Activated CD8-positive, alpha-beta T cell treated with anti-CD3 and anti-CD28 coated beads for 36 hours (primary cell): ENCODE measurements around the gene SLC24A3. TPM values are rescaled to one million over a fixed set of nuclear protein-coding genes. Genes with fewer than 3 reads are reported as not detected.

Experiments
- ATAC-seq: fragments of 200-7000 bp; cut with Tn5 transposase; one replicate; pipeline ENCODE4 v1.10.0; 2021; ENCODE audit warnings: mild to moderate bottlenecking, moderate library complexity
- CTCF ChIA-PET: fragments of 350-600 bp; sonication (Branson Sonifier 250); formaldehyde crosslinking; loops from one replicate; lab custom pipeline; 2021; ENCODE audit warnings: antibody characterized with exemption; lab: Charles Lee
- POLR2A ChIA-PET: fragments of 350-600 bp; sonication (Branson Sonifier 250); formaldehyde crosslinking; loops from one replicate; lab custom pipeline; 2021; ENCODE audit warnings: antibody characterized with exemption; lab: Charles Lee
- DNase-seq: peaks from one replicate; pipeline ENCODE4 v3.0.0-alpha.2; 2020
- H3K27ac Mint-ChIP-seq: one replicate; pipeline ENCODE4 v1.8.0; 2021; ENCODE audit warnings: mild to moderate bottlenecking, mixed read lengths
- H3K27me3 Mint-ChIP-seq: one replicate; pipeline ENCODE4 v1.8.0; 2021; ENCODE audit warnings: mixed read lengths
- H3K36me3 Mint-ChIP-seq: one replicate; pipeline ENCODE4 v1.8.0; 2021; ENCODE audit warnings: low read depth, mixed read lengths
- H3K4me1 Mint-ChIP-seq: one replicate; pipeline ENCODE4 v1.8.0; 2021; ENCODE audit warnings: low read depth, mixed read lengths
- H3K4me3 Mint-ChIP-seq: one replicate; pipeline ENCODE4 v1.8.0; 2021; ENCODE audit warnings: mild to moderate bottlenecking, moderate library complexity, mixed read lengths
- H3K9me3 Mint-ChIP-seq: one replicate; pipeline ENCODE4 v1.8.0; 2021; ENCODE audit warnings: mixed read lengths
- CTCF ChIP-seq: fragments of 200-600 bp; IDR thresholded peaks from one replicate; pipeline ENCODE4 v1.8.0; 2022; ENCODE audit warnings: antibody characterized with exemption, mild to moderate bottlenecking
- intact Hi-C: fragments of 100-400 bp; cut with micrococcal nuclease; formaldehyde crosslinking; loops from one replicate; pipeline ENCODE4 v1.10.0; 2022
- total RNA-seq, 2 experiments: library from RNA; stranded (reverse); gene quantifications; one replicate each; pipeline ENCODE4 v1.2.3, GENCODE V29; 2021

The SLC24A3 gene
- total RNA-seq, 2 experiments from 2014 or later, result not detected

GRCh38 chr20:19304886-19305415 lies 92.5 kb downstream of the SLC24A3 start:
- no peaks in the 10 kb centered on the region for H3K9me3 Mint-ChIP-seq
- intact Hi-C loops, result no loop called here
- no peaks in the 10 kb centered on the region for H3K36me3 Mint-ChIP-seq
- POLR2A ChIA-PET, result no interaction called here
- H3K4me1 Mint-ChIP-seq, result no peaks in the 10 kb centered on the region
- no peaks in the 10 kb centered on the region for H3K27me3 Mint-ChIP-seq
- H3K27ac Mint-ChIP-seq, result no peak overlapping the region
- DNase-seq (no peak), ATAC-seq (no peak)
- H3K4me3 Mint-ChIP-seq, result no peak overlapping the region
- CTCF ChIA-PET, result no interaction called here
- no peak for TF ChIP-seq CTCF

GRCh38 chr20:19308146-19308545 lies 95.7 kb downstream of the SLC24A3 start:
- Mint-ChIP-seq H3K36me3 (no peaks in the 10 kb centered on the region), H3K9me3 (no peaks in the 10 kb centered on the region), H3K27me3 (no peaks in the 10 kb centered on the region), H3K27ac (no peak overlapping the region), H3K4me3 (no peak overlapping the region), H3K4me1 (no peaks in the 10 kb centered on the region)
- ChIA-PET CTCF (no interaction called here), POLR2A (no interaction called here)
- TF ChIP-seq CTCF, result no peak
- intact Hi-C loops, result no loop called here
- no peak for ATAC-seq
- no peak for DNase-seq

GRCh38 chr20:19310541-19310940 lies 98.1 kb downstream of the SLC24A3 start:
- H3K4me1 Mint-ChIP-seq, result no peaks in the 10 kb centered on the region
- H3K27me3 Mint-ChIP-seq, result peaks cover 3% of the 10 kb centered on the region
- ATAC-seq, result no peak
- H3K9me3 Mint-ChIP-seq, result no peaks in the 10 kb centered on the region
- no peak overlapping the region for H3K27ac Mint-ChIP-seq
- ChIA-PET POLR2A (no interaction called here), CTCF (no interaction called here)
- H3K4me3 Mint-ChIP-seq, result no peak overlapping the region
- DNase-seq, result no peak
- H3K36me3 Mint-ChIP-seq, result no peaks in the 10 kb centered on the region
- TF ChIP-seq CTCF, result no peak
- intact Hi-C loops, result no loop called here

- intact Hi-C loops, result no loop called here
- Mint-ChIP-seq H3K9me3 (no peaks in the 10 kb centered on the region), H3K4me1 (peaks cover 2% of the 10 kb centered on the region), H3K27ac (no peak overlapping the region), H3K27me3 (peaks cover 4% of the 10 kb centered on the region), H3K36me3 (no peaks in the 10 kb centered on the region), H3K4me3 (no peak overlapping the region)
- no peak for DNase-seq
- CTCF ChIA-PET, result no interaction called here
- no peak for TF ChIP-seq CTCF
- POLR2A ChIA-PET, result no interaction called here
- ATAC-seq, result no peak
These were observed 101.1 kb downstream of the SLC24A3 start for GRCh38 chr20:19313342-19314069.

GRCh38 chr20:19314621-19315020 lies 102.2 kb downstream of the SLC24A3 start:
- no peaks in the 10 kb centered on the region for H3K9me3 Mint-ChIP-seq
- intact Hi-C loops, result no loop called here
- no peak overlapping the region for H3K4me3 Mint-ChIP-seq
- DNase-seq, result no peak
- peaks cover 2% of the 10 kb centered on the region for H3K4me1 Mint-ChIP-seq
- no peak overlapping the region for H3K27ac Mint-ChIP-seq
- ChIA-PET POLR2A (no interaction called here), CTCF (no interaction called here)
- no peaks in the 10 kb centered on the region for H3K36me3 Mint-ChIP-seq
- ATAC-seq, result no peak
- no peak for TF ChIP-seq CTCF
- H3K27me3 Mint-ChIP-seq, result peaks cover 6% of the 10 kb centered on the region
